RWPE2 (cell line): ENCODE measurements around the gene INAFM1.
A peak's percentile ranks its signal among the peaks of the same experiment; 100 is the strongest.

ENCODE experiments used
- ATAC-seq: fragments of 200-7000 bp; cut with Tn5 transposase; 3 replicates; pipeline ENCODE4 v1.9.1; 2021; ENCODE audit warnings: low read depth
- DNase-seq: peaks from one replicate; pipeline ENCODE4 v3.0.0-alpha.2; 2020; ENCODE audit warnings: low spot score
- H3K27ac ChIP-seq: fragments of 450-650 bp; 2 replicates; pipeline ENCODE4 v1.5.1; 2017; ENCODE audit warnings: mild to moderate bottlenecking; ENCODE audit not compliant: poor library complexity, severe bottlenecking
- H3K27me3 ChIP-seq: fragments of 250-450 bp; sonication (Bioruptor Pico); 2 replicates; pipeline ENCODE4 v1.5.1; 2021; ENCODE audit warnings: mild to moderate bottlenecking, moderate library complexity; ENCODE audit not compliant: insufficient read depth, poor library complexity, severe bottlenecking
- H3K36me3 ChIP-seq: fragments of 250-450 bp; sonication (Bioruptor Pico); 2 replicates; pipeline ENCODE4 v1.5.1; 2020; ENCODE audit warnings: low read depth, mild to moderate bottlenecking, moderate library complexity
- H3K4me1 ChIP-seq: fragments of 250-450 bp; sonication (Bioruptor Pico); 2 replicates; pipeline ENCODE4 v1.5.1; 2021; ENCODE audit warnings: mild to moderate bottlenecking, moderate library complexity; ENCODE audit not compliant: insufficient read depth, poor library complexity, severe bottlenecking
- H3K4me3 ChIP-seq: fragments of 250-450 bp; sonication (Bioruptor Pico); 2 replicates; pipeline ENCODE4 v1.5.1; 2021; ENCODE audit warnings: mild to moderate bottlenecking, moderate library complexity; ENCODE audit not compliant: severe bottlenecking
- H3K9me3 ChIP-seq: fragments of 250-450 bp; sonication (Bioruptor Pico); 2 replicates; pipeline ENCODE4 v1.5.1; 2021; ENCODE audit warnings: mild to moderate bottlenecking, moderate library complexity; ENCODE audit not compliant: severe bottlenecking
- TF ChIP-seq, protein P1 (sequence below): fragments of 450-650 bp; IDR thresholded peaks from one replicate; pipeline ENCODE4 v1.5.1; 2017; ENCODE audit warnings: mild to moderate bottlenecking, moderate library complexity; ENCODE audit not compliant: poor library complexity, severe bottlenecking

Gene INAFM1

GRCh38 chr19:47310819-47311218, 36.1 kb downstream of the INAFM1 start:
- H3K4me1 ChIP-seq = peaks cover 12% of the 10 kb centered on the region
- H3K4me3 ChIP-seq = no peak overlapping the region
- peak overlapping the region; percentile 7 for H3K27ac ChIP-seq
- H3K9me3 ChIP-seq = no peaks in the 10 kb centered on the region
- no peaks in the 10 kb centered on the region for H3K27me3 ChIP-seq
- DNase-seq (peak; percentile 83), ATAC-seq (peak; percentile 58)
- H3K36me3 ChIP-seq = no peaks in the 10 kb centered on the region
- TF ChIP-seq, protein P1, sequence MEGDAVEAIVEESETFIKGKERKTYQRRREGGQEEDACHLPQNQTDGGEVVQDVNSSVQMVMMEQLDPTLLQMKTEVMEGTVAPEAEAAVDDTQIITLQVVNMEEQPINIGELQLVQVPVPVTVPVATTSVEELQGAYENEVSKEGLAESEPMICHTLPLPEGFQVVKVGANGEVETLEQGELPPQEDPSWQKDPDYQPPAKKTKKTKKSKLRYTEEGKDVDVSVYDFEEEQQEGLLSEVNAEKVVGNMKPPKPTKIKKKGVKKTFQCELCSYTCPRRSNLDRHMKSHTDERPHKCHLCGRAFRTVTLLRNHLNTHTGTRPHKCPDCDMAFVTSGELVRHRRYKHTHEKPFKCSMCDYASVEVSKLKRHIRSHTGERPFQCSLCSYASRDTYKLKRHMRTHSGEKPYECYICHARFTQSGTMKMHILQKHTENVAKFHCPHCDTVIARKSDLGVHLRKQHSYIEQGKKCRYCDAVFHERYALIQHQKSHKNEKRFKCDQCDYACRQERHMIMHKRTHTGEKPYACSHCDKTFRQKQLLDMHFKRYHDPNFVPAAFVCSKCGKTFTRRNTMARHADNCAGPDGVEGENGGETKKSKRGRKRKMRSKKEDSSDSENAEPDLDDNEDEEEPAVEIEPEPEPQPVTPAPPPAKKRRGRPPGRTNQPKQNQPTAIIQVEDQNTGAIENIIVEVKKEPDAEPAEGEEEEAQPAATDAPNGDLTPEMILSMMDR = no peak

GRCh38 chr19:47312366-47313006, 37.8 kb downstream of the INAFM1 start:
- H3K4me3 ChIP-seq = no peak overlapping the region
- DNase-seq (no peak), ATAC-seq (no peak)
- no peaks in the 10 kb centered on the region for H3K9me3 ChIP-seq
- H3K4me1 ChIP-seq = peaks cover 12% of the 10 kb centered on the region
- no peaks in the 10 kb centered on the region for H3K36me3 ChIP-seq
- no peaks in the 10 kb centered on the region for H3K27me3 ChIP-seq
- peak overlapping the region; percentile 23 for H3K27ac ChIP-seq
- TF ChIP-seq, protein P1 = no peak

GRCh38 chr19:47313754-47314295, 39.1 kb downstream of the INAFM1 start:
- H3K27ac ChIP-seq = peak overlapping the region; percentile 23
- H3K36me3 ChIP-seq = no peaks in the 10 kb centered on the region
- TF ChIP-seq, protein P1 = no peak
- no peak overlapping the region for H3K4me3 ChIP-seq
- no peaks in the 10 kb centered on the region for H3K9me3 ChIP-seq
- H3K27me3 ChIP-seq = no peaks in the 10 kb centered on the region
- peaks cover 11% of the 10 kb centered on the region for H3K4me1 ChIP-seq
- no peak for ATAC-seq
- DNase-seq = no peak

- peaks cover 9% of the 10 kb centered on the region for H3K4me1 ChIP-seq
- no peaks in the 10 kb centered on the region for H3K9me3 ChIP-seq
- DNase-seq = peak; percentile 88
- H3K4me3 ChIP-seq = no peak overlapping the region
- ATAC-seq = peak; percentile 93
- TF ChIP-seq, protein P1 = no peak
- H3K27ac ChIP-seq = peak overlapping the region; percentile 45
- H3K36me3 ChIP-seq = no peaks in the 10 kb centered on the region
- H3K27me3 ChIP-seq = no peaks in the 10 kb centered on the region
These were observed 40.6 kb downstream of the INAFM1 start for GRCh38 chr19:47315125-47315821.
